HG02623 (cell line): ENCODE results near the gene PKD2.
"Not testable (repeated sequence)": the region's sequence is repeated elsewhere in the genome, so short reads cannot be mapped to it uniquely, and the experiment has no call there.

Experiments
- ATAC-seq: cut with Tn5 transposase; IDR thresholded peaks from one replicate; pipeline ENCODE4 v1.9.1; 2021; ENCODE audit warnings: moderate library complexity; ENCODE audit not compliant: unreplicated experiment

PKD2 gene

GRCh38 chr4:88025868-88026661 is 18.6 kb downstream of the PKD2 start:
- ATAC-seq = not testable (repeated sequence)

GRCh38 chr4:88027611-88028608 is 20.5 kb downstream of the PKD2 start:
- ATAC-seq = no peak

DNA sequence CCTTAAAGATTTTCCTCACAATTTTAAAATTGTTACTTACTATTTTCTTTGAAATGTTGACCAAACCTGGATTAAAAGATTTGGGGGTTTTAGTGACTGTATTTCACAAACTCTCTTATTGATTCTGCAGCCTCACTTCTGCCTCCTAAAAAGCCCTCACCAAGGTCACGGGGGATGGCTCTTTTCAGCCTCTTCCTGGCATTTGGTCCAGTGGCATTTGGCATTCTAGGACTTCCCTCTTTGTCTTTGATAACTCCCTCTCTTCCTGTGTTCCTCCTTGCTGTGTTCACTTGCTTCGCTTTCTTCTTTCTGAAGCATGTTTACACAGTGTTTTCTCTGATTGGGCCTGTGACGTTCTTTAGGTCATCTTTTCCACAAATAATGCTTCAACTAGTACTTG is 21.5 kb downstream of the PKD2 start:
- no peak for ATAC-seq

DNA sequence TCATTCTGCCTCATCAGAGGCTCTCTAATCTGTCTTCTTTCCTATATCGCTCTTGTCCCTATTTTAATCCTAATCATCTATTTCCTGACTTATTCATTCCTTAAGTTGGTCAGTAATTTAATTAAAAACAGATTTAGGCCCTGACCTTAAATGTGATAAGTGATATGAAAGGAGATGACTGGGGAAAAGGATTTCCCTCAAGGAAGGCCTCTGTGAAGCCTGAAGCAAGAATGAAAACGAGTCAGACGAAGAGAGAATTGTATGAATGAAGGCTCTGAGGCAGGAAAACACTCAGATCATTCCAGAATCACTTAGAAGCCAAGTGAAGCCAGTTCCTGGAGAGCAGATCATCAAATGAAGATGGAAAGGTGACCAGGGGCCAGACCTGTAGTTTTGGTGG is 22.1 kb downstream of the PKD2 start:
- no peak for ATAC-seq

GRCh38 chr4:88030565-88031310 is 23.3 kb downstream of the PKD2 start:
- no peak for ATAC-seq

GRCh38 chr4:88033309-88033708 is 25.9 kb downstream of the PKD2 start:
- ATAC-seq = peak; percentile 54

- ATAC-seq = no peak
Measured at GRCh38 chr4:88035292-88035691, 27.9 kb downstream of the PKD2 start.

DNA sequence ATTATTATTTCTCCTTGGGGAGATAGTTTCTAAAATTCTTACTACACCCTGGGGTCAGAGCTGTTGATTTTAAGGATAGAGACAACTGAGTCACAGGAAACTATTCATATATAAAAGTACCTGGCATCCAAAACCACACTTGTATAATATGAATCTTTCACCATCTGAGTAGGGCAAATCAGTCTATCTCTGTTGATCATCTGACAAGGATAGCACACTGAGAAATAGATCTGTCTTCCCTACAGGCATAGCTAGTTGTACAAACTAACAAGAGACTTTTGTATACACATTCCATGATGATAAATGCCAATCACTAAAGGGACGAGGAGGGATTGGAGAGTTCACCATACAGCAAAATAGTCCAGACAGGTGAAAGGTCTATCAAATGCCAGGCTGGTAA is 30.0 kb downstream of the PKD2 start:
- ATAC-seq = no peak

DNA sequence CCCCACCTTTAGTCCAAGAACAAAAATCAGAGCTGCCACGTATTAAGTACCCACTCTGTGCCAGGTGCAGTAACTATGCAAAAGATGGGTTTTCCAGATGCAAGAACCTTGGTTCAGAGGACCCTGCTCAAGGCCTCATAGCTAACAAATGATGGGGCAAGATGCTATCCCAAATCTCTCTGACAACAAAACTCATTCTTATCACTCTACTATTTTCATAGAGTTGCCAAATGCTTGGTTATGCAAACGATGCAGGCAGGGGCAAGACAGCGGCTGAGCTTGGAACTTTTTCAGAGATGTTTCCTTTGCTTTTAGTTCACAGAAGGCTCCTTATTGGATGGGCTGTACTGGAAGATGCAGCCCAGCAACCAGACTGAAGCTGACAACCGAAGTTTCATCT is 30.5 kb downstream of the PKD2 start:
- ATAC-seq = no peak

DNA sequence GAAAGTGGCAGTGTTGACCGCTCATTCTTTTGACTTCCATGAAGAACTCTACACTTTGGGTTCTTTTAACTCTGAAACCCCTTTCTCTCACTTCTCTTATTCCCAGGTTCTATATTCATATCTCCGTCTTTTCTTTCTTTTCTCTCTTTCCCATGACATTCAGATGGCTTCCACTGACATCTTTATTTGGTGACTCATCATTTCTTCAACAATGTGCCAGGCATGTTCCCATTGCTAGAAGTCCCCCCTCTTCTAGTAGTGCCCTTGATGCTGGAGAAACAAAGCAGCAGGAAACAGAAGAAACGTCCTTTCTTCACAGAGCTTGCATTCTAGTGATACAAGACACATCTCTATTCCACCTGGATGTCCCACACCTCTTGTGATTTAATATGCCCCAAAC is 33.3 kb downstream of the PKD2 start:
- no peak for ATAC-seq

DNA sequence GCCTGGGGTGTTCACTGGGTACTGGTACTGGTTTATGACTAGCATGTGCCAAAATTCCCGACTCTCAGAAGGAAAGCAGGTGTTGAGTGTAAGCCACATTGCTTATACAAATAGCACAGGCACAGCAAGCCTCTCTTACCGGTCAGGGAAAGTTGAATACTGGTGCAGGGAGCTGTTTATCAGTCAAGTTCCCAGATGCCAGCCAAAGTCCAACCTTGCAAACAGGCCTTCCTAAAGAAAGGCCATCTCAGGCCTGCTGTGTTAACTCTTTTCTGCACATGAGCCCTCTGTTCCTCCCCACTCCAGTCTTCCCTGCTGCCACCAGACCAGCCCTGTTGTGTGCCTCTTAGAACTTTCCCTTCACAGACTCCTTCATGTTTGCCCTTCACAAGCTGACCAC is 34.2 kb downstream of the PKD2 start:
- ATAC-seq = no peak

- ATAC-seq = no peak
Measured at GRCh38 chr4:88043001-88043400, 35.6 kb downstream of the PKD2 start.

GRCh38 chr4:88043586-88044340 is 36.3 kb downstream of the PKD2 start:
- no peak for ATAC-seq

GRCh38 chr4:88045021-88045420 is 37.6 kb downstream of the PKD2 start:
- no peak for ATAC-seq

DNA sequence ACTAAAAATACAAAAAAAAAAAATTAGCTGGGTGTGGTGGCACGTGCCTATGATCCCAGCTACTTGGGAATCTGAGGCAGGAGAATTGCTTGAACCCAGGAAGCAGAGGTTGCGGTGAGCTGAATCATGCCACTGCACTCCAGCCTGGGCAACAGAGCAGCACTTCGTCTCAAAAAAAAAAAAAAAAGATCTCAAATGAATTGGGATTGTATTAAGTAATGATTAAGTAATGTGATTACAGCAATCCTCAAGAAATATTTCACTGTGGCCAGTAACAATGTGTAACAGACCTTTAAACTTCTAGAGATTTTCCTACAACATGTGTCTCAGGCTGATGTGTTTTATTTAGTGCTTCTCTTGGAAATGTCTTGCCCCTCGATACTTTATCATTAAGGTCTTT is 46.8 kb downstream of the PKD2 start:
- no peak for ATAC-seq

GRCh38 chr4:88054901-88055300 is 47.5 kb downstream of the PKD2 start:
- peak; percentile 53 for ATAC-seq

DNA sequence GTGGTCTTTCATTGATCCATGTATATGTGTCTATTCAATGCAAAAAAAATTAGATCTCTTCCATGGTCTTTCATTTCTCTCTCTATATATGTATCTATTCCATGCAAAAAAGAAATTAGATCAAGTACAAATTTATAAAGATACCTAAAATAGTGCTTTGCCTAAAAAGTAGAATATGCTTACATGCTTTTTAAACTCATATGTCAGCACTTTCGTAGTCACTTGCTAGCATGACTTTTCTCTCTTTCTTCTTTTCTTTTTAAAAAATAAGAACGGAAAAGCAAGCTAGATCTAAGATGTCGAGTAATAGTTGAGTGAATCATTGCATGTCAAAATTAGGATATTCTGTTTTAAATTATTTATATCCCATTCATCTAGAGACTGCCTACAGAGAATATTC is 50.9 kb downstream of the PKD2 start:
- no peak for ATAC-seq

GRCh38 chr4:88059766-88060165 is 52.3 kb downstream of the PKD2 start:
- no peak for ATAC-seq

- ATAC-seq = no peak
Measured at GRCh38 chr4:88060431-88060830, 53.0 kb downstream of the PKD2 start.

- ATAC-seq = no peak
Measured at GRCh38 chr4:88062311-88062710, 54.9 kb downstream of the PKD2 start.

- no peak for ATAC-seq
Measured at GRCh38 chr4:88062843-88063242, 55.4 kb downstream of the PKD2 start.
